Esophagus squamous epithelium (tissue), 5 donors: ENCODE results near the gene C4orf33. TPM values are rescaled to one million over a fixed set of nuclear protein-coding genes. Genes with fewer than 3 reads are reported as not detected.

Source experiments
- DNase-seq: peaks from one replicate; lab custom pipeline; 2025; lab: John Stamatoyannopoulos, UW
- H3K27ac ChIP-seq, 4 donors: fragments of 200-600 bp; sonication (generic); one replicate each; pipeline ENCODE4 v1.5.1; 2016 to 2019; ENCODE audit warnings: mild to moderate bottlenecking in 1 of 4
- H3K27me3 ChIP-seq, 4 donors: fragments of 200-600 bp; sonication (generic); 1 replicate in 3 of 4; 2 replicates in 1 of 4; pipeline versions ENCODE4 v1.5.1 to v1.6.0; 2017 to 2021; ENCODE audit warnings: antibody characterized with exemption in 1 of 4
- H3K36me3 ChIP-seq, 3 donors: fragments of 200-600 bp; sonication (generic); one replicate each; pipeline ENCODE4 v1.5.1; 2016 to 2019
- H3K4me1 ChIP-seq, 3 donors: fragments of 200-600 bp; sonication (generic); one replicate each; pipeline ENCODE4 v1.5.1; 2017 to 2019
- H3K4me3 ChIP-seq, 4 donors: fragments of 200-600 bp; sonication (generic); 1 replicate in 3 of 4; 2 replicates in 1 of 4; pipeline ENCODE4 v1.5.1; 2016 to 2019; ENCODE audit warnings: mild to moderate bottlenecking in 2 of 4, moderate library complexity in 1 of 4
- H3K9me3 ChIP-seq, 3 donors: fragments of 200-600 bp; sonication (generic); one replicate each; pipeline ENCODE4 v1.5.1; 2016 to 2019
- POLR2A ChIP-seq, 4 donors: fragments of 450-650 bp; IDR thresholded peaks; one replicate each; pipeline ENCODE4 v1.6.1; 2017; ENCODE audit warnings: antibody characterized with exemption in 4 of 4, mild to moderate bottlenecking in 4 of 4, moderate library complexity in 3 of 4
- WGBS, 2 donors: methylation state at CpG; one replicate each; pipeline ENCODE4 v1.1.5; 2018; 5-methylcytosine and 5-hydroxymethylcytosine counted together
- intact Hi-C: fragments of 100-400 bp; cut with DNase I; formaldehyde crosslinking; loops from one replicate; pipeline ENCODE4 v1.15.0; 2022
- total RNA-seq, 4 donors: library from RNA; depleted of rRNA; stranded (reverse); fragments of >200 nt; gene quantifications; one replicate each; pipeline ENCODE4 v1.1.0, GENCODE V29; 2016
- TF ChIP-seq, protein P1 (sequence below), 6 experiments: fragments of 450-650 bp in 4 of 6; fragments of 200-600 bp in 2 of 6; sonication (generic) in 2 of 6; IDR thresholded peaks; one replicate each; pipeline ENCODE4 v1.5.1; 2016 to 2019; ENCODE audit warnings: antibody characterized with exemption in 6 of 6, mild to moderate bottlenecking in 4 of 6, moderate library complexity in 4 of 6
- donor health status: DM: yes; HTN: yes; CAD: no.

The C4orf33 gene
- total RNA-seq, 4 donors from 2014 or later, result 8.8 to 15.7 (median 10.8) TPM

DNA sequence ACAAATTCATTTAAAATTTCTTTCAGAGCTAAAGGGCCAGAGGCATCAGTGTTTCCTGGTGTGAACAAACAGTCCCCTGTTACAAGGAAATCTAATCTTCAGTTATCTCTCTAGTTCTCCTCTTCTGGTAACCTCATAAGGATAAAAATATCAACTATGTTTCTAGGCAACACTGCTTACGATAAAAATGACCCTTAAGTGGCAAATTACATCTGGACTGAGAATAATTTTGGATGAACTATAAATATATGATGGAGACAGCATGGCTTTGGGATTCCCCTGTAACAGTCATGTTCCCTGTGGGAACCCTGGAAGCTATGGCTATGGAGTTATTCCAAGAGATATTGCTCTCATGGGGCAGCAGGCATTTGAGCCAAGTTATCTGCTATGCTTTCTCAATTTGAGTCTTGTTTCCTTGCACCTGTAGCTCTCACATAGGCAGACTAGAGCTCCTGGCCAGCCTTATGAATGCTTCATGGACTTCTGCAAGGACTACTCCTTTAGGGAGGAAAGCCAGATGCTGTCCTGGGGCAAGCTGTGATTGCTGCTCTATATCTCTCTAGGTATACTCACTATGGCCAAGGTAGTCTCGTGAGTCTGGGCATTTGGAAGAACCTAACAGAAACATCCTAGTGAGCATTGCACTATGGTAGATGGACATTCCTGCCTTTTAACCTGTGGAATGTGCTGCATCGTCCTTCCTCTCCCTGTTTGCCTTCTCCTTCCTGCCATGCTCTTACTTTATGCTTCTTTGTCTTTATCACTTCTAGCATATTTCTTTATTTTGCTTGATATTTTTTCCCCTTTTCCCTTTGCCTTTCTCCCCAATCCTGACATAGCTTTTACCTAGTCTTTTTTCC, 14.2 kb downstream of the C4orf33 start:
- Histone ChIP-seq H3K27ac (no peak overlapping the region), H3K4me1 (no peaks in the 10 kb centered on the region), H3K36me3 (peaks cover 0 to 33% (median 0%) of the 10 kb centered on the region in 3 donors), H3K27me3 (no peaks in the 10 kb centered on the region), H3K4me3 (no peak overlapping the region), H3K9me3 (no peaks in the 10 kb centered on the region)
- 73 to 94% methylated on average over 3 of the region's 3 CpGs for WGBS, 2 donors
- TF ChIP-seq POLR2A (IDR thresholded peaks at IDR 0.05), result no peak
- DNase-seq, result no peak
- intact Hi-C loops, result no loop called here

DNA sequence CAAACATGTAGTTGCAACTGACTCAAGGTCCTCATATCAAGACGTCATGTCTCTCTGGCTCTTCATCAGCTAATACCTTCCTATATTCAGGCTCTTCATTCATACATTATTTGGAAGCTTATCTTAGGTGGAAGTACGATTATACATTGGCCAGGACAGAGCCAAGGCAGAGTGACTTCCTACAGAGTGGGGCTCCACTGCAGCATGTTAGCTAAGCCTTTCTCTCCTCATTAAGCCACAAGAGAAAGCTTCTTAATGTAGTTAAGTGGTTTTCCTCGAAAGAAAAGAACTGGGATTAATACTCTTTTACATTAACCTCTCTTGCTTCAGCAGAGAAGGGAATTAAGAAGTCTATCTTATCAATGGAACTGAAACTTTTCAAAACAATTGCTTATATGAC, 15.0 kb downstream of the C4orf33 start:
- intact Hi-C loops, result no loop called here
- no peaks in the 10 kb centered on the region for H3K4me1 ChIP-seq
- H3K36me3 ChIP-seq, result peaks cover 0 to 33% (median 0%) of the 10 kb centered on the region in 3 donors
- TF ChIP-seq, protein P1, sequence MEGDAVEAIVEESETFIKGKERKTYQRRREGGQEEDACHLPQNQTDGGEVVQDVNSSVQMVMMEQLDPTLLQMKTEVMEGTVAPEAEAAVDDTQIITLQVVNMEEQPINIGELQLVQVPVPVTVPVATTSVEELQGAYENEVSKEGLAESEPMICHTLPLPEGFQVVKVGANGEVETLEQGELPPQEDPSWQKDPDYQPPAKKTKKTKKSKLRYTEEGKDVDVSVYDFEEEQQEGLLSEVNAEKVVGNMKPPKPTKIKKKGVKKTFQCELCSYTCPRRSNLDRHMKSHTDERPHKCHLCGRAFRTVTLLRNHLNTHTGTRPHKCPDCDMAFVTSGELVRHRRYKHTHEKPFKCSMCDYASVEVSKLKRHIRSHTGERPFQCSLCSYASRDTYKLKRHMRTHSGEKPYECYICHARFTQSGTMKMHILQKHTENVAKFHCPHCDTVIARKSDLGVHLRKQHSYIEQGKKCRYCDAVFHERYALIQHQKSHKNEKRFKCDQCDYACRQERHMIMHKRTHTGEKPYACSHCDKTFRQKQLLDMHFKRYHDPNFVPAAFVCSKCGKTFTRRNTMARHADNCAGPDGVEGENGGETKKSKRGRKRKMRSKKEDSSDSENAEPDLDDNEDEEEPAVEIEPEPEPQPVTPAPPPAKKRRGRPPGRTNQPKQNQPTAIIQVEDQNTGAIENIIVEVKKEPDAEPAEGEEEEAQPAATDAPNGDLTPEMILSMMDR (IDR thresholded peaks at IDR 0.05), result no peak
- TF ChIP-seq POLR2A (IDR thresholded peaks at IDR 0.05), result no peak
- DNase-seq, result no peak
- no peaks in the 10 kb centered on the region for H3K27me3 ChIP-seq
- no peak overlapping the region for H3K4me3 ChIP-seq
- WGBS, 2 donors, result 83 to 85% methylated on average over 3 of the region's 3 CpGs
- no peak overlapping the region for H3K27ac ChIP-seq
- no peaks in the 10 kb centered on the region for H3K9me3 ChIP-seq

DNA sequence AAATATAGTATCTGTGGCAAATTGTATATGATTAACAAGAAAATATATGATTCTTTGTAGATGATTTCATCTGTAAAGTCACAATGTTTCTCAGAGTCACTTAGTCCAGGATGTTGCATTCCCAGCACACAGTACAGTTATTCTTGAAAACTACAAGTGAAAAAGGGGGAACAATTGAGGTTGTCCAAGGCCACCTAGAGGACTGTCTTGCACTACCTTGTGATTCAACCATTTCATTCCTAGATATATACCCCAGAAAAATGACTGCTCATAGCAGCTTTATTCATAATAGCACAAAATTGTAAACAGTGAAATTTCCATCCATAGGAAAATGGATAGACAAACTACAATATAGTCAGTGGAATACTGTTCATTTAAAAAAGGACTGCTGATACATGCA, 16.0 kb downstream of the C4orf33 start:
- Histone ChIP-seq H3K4me1 (no peaks in the 10 kb centered on the region), H3K9me3 (no peaks in the 10 kb centered on the region), H3K4me3 (no peak overlapping the region), H3K36me3 (peaks cover 0 to 32% (median 0%) of the 10 kb centered on the region in 3 donors), H3K27ac (no peak overlapping the region), H3K27me3 (no peaks in the 10 kb centered on the region)
- intact Hi-C loops, result no loop called here
- DNase-seq, result no peak
- TF ChIP-seq, protein P1 (IDR thresholded peaks at IDR 0.05), result no peak
- TF ChIP-seq POLR2A (IDR thresholded peaks at IDR 0.05), result no peak

DNA sequence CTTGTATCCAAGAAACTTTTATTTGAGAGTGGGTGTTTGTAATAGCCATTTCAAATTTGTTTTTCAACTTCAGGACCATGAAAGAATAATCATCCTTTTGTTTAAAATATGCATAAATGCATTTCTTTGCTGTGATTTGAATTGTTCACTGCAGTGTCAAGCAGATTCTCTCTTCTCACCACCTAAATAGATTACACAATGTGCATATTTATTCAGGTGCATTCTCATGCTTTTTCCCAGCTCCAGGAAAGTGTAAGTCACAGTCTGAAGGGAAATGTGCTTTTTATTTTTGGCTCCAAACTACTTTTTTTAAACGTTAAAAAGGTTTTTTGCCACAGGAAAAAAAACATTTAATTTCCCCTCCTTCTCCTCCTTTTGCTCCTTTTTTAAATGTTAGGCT, 17.5 kb downstream of the C4orf33 start:
- peaks cover 0 to 28% (median 0%) of the 10 kb centered on the region in 3 donors for H3K36me3 ChIP-seq
- TF ChIP-seq, protein P1 (IDR thresholded peaks at IDR 0.05), result no peak
- no peak for TF ChIP-seq POLR2A (IDR thresholded peaks at IDR 0.05)
- H3K4me3 ChIP-seq, result no peak overlapping the region
- no peaks in the 10 kb centered on the region for H3K9me3 ChIP-seq
- no peaks in the 10 kb centered on the region for H3K4me1 ChIP-seq
- intact Hi-C loops, result no loop called here
- H3K27me3 ChIP-seq, result no peaks in the 10 kb centered on the region
- no peak overlapping the region for H3K27ac ChIP-seq
- no peak for DNase-seq
- WGBS, 2 donors, result 19 to 30% methylated on average over 1 of the region's 1 CpG

DNA sequence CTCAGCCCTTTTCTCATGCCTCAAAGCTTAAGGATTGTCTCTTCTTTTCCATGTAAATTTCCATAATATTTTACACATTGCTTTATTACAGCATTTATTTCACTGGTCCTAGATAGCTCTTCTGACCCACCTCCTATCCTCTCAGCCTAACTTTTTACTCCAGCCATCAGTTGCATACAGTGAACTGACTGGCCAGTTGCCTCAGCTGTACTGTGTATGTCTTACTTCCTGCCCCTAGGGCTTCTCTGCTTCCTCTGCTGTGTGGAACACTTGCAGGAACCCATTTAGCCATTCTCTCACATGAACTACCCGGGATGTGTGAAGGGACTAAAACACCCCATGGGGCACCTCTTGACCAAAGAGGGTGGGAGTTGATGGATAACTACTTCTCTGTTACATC, 18.0 kb downstream of the C4orf33 start:
- Histone ChIP-seq H3K36me3 (peaks cover 0 to 25% (median 0%) of the 10 kb centered on the region in 3 donors), H3K4me1 (no peaks in the 10 kb centered on the region), H3K27me3 (no peaks in the 10 kb centered on the region), H3K27ac (no peak overlapping the region), H3K9me3 (no peaks in the 10 kb centered on the region), H3K4me3 (no peak overlapping the region)
- 73 to 78% methylated on average over 1 of the region's 1 CpG for WGBS, 2 donors
- DNase-seq, result no peak
- TF ChIP-seq, protein P1 (IDR thresholded peaks at IDR 0.05), result no peak
- no peak for TF ChIP-seq POLR2A (IDR thresholded peaks at IDR 0.05)
- intact Hi-C loops, result no loop called here
